Left ventricle myocardium inferior (tissue), 1 donor: ENCODE measurements around the gene GOLGA8O. TPM values are rescaled to one million over a fixed set of nuclear protein-coding genes. Genes with fewer than 3 reads are reported as not detected.
A peak's percentile ranks its signal among the peaks of the same experiment; 100 is the strongest.
"Not testable (repeated sequence)": the region's sequence is repeated elsewhere in the genome, so short reads cannot be mapped to it uniquely, and the experiment has no call there.

ENCODE experiments used
- DNase-seq: peaks from one replicate; pipeline ENCODE4 v3.0.0-alpha.2; 2020
- H3K27ac ChIP-seq: fragments of 200-600 bp; replicated peaks from 2 replicates; pipeline ENCODE4 v1.8.0; 2021
- H3K27me3 ChIP-seq: fragments of 200-600 bp; 2 replicates; pipeline ENCODE4 v1.8.0; 2021; ENCODE audit warnings: low read depth
- H3K36me3 ChIP-seq: fragments of 200-600 bp; 2 replicates; pipeline ENCODE4 v1.8.0; 2021
- H3K4me1 ChIP-seq: fragments of 200-600 bp; 2 replicates; pipeline ENCODE4 v1.8.0; 2021
- H3K4me3 ChIP-seq: fragments of 200-600 bp; 2 replicates; pipeline ENCODE4 v1.8.0; 2021; ENCODE audit warnings: mild to moderate bottlenecking, moderate library complexity
- H3K9me3 ChIP-seq: fragments of 200-600 bp; replicated peaks from 2 replicates; pipeline ENCODE4 v1.8.0; 2021
- CTCF ChIP-seq: fragments of 200-600 bp; IDR thresholded peaks from 2 replicates; pipeline ENCODE4 v1.8.0; 2021; ENCODE audit warnings: antibody characterized with exemption, mild to moderate bottlenecking, borderline replicate concordance
- intact Hi-C: fragments of 100-400 bp; cut with micrococcal nuclease; formaldehyde crosslinking; loops from one replicate; pipeline ENCODE4 v1.11.0; 2022
- total RNA-seq: library from RNA; stranded (reverse); fragmentation: NEBNext Ultra II Directional; extraction: Animal tissue kit (Norgen Biotek cat#: 25700); gene quantifications from one replicate; pipeline ENCODE4 v1.2.1, GENCODE V29; 2021
- donor health status: DM: no; HTN: yes; CAD: no; lungs with severe emphysema.

GOLGA8O gene
- total RNA-seq, 1 donor from 2014 or later = 1.2 TPM

- H3K27ac ChIP-seq, intact Hi-C loops: not testable (repeated sequence)
- peak; percentile 44 for TF ChIP-seq CTCF
These were observed 47.5 kb downstream of the GOLGA8O start for GRCh38 chr15:32407903-32408302.

GRCh38 chr15:32403192-32403591 is 52.2 kb downstream of the GOLGA8O start, which contains the start of gene GOLGA8K:
TSS of gene GOLGA8K (minus strand) at chr15:32403292. CDS start at chr15:32403194, 98 bp downstream.
- intact Hi-C loops, DNase-seq, H3K4me1 ChIP-seq, H3K9me3 ChIP-seq, H3K27me3 ChIP-seq, H3K4me3 ChIP-seq, H3K36me3 ChIP-seq, H3K27ac ChIP-seq: not testable (repeated sequence)

More at GRCh38 chr15:32407903-32408302, 47.5 kb downstream of the GOLGA8O start:
- DNase-seq, H3K4me1 ChIP-seq, H3K36me3 ChIP-seq, H3K27me3 ChIP-seq, H3K4me3 ChIP-seq, H3K9me3 ChIP-seq: not testable (repeated sequence)

GRCh38 chr15:32396522-32396921 is 58.9 kb downstream of the GOLGA8O start:
- intact Hi-C loops, H3K27ac ChIP-seq, H3K4me1 ChIP-seq, H3K9me3 ChIP-seq, H3K4me3 ChIP-seq, H3K27me3 ChIP-seq, DNase-seq, H3K36me3 ChIP-seq: not testable (repeated sequence)

Other genes with a start within 250 kb of the GOLGA8O start
- gene GOLGA8K, start 52.3 kb downstream of the GOLGA8O start, total RNA-seq = 0.80 TPM
- gene GOLGA8N, start 137.8 kb upstream of the GOLGA8O start, total RNA-seq = 10.9 TPM
- gene ARHGAP11A, start 159.9 kb upstream of the GOLGA8O start, total RNA-seq = 2.5 TPM
- not detected for gene SCG5, start 186.1 kb upstream of the GOLGA8O start, total RNA-seq